PC-3 (cell line): ENCODE results near the gene KLHDC8A. TPM values are rescaled to one million over a fixed set of nuclear protein-coding genes. Genes with fewer than 3 reads are reported as not detected.

Experiments
- ATAC-seq: fragments of 200-7000 bp; cut with Tn5 transposase; 2 replicates; pipeline ENCODE4 v1.9.1; 2020; ENCODE audit warnings: mild to moderate bottlenecking, moderate library complexity
- BruUV-seq: library from RNA; stranded (reverse); fragments of 400-500 nt; replicated peaks from 2 replicates; lab custom pipeline; 2021; lab: Mats Ljungman, UMichigan
- CTCF ChIA-PET: fragments of 300-600 bp; sonication (Branson Sonifier 250); formaldehyde crosslinking; loops from one replicate; lab custom pipeline; 2022; ENCODE audit warnings: antibody characterized with exemption; lab: Charles Lee
- POLR2A ChIA-PET: fragments of 300-600 bp; sonication (Branson Sonifier 250); formaldehyde crosslinking; loops from one replicate; lab custom pipeline; 2022; ENCODE audit warnings: antibody characterized with exemption; ENCODE audit not compliant: unreplicated experiment; lab: Charles Lee
- DNase-seq: peaks from one replicate; pipeline ENCODE4 v3.0.0-alpha.2; 2015
- H2AFZ ChIP-seq: fragments of 300-600 bp; sonication (generic); 2 replicates; pipeline ENCODE4 v1.6.0; 2016; ENCODE audit warnings: antibody characterized with exemption, low read length
- H3F3A ChIP-seq: fragments of 300-600 bp; sonication (generic); one replicate; pipeline ENCODE4 v1.6.0; 2017; ENCODE audit warnings: antibody characterized with exemption, low read length, control low read depth, mild to moderate bottlenecking; ENCODE audit not compliant: unreplicated experiment
- H3K27ac ChIP-seq: fragments of 300-600 bp; sonication (generic); 2 replicates; pipeline ENCODE4 v1.5.1; 2016; ENCODE audit warnings: mild to moderate bottlenecking, low read length
- H3K27me3 ChIP-seq: fragments of 300-600 bp; sonication (generic); 2 replicates; pipeline ENCODE4 v1.6.1; 2016; ENCODE audit warnings: low read length, mixed read lengths
- H3K36me3 ChIP-seq: fragments of 300-600 bp; sonication (generic); 2 replicates; pipeline ENCODE4 v1.6.1; 2016; ENCODE audit warnings: low read depth, mixed run types, low read length, mixed read lengths
- H3K4me1 ChIP-seq: fragments of 300-600 bp; sonication (generic); 2 replicates; pipeline ENCODE4 v1.5.1; 2016; ENCODE audit warnings: low read length; ENCODE audit not compliant: insufficient read depth
- H3K4me2 ChIP-seq: fragments of 300-600 bp; sonication (generic); 2 replicates; pipeline ENCODE4 v1.6.0; 2016; ENCODE audit warnings: low read length
- H3K4me3 ChIP-seq: fragments of 300-600 bp; sonication (generic); 2 replicates; pipeline ENCODE4 v1.5.1; 2016; ENCODE audit warnings: mild to moderate bottlenecking, low read length, mixed read lengths
- H3K79me2 ChIP-seq: fragments of 300-600 bp; sonication (generic); 2 replicates; pipeline ENCODE4 v1.6.1; 2017; ENCODE audit warnings: low read length, mixed read lengths
- H3K9ac ChIP-seq: fragments of 300-600 bp; sonication (generic); 2 replicates; pipeline ENCODE4 v1.6.0; 2016; ENCODE audit warnings: mild to moderate bottlenecking, low read length
- H3K9me2 ChIP-seq: fragments of 300-600 bp; sonication (generic); replicated peaks from 2 replicates; pipeline ENCODE4 v1.6.1; 2016; ENCODE audit warnings: mixed run types, low read length, mixed read lengths
- H3K9me3 ChIP-seq: fragments of 300-600 bp; sonication (generic); 2 replicates; pipeline ENCODE4 v1.6.1; 2016; ENCODE audit warnings: low read length, mixed read lengths
- H4K20me1 ChIP-seq: fragments of 300-600 bp; sonication (generic); 2 replicates; pipeline ENCODE4 v1.6.1; 2016; ENCODE audit warnings: low read length, mixed read lengths
- CTCF ChIP-seq: fragments of 300-600 bp; sonication (generic); conservative IDR thresholded peaks from 2 replicates; pipeline ENCODE4 v1.5.1; 2017; ENCODE audit warnings: antibody characterized with exemption, low read depth, mild to moderate bottlenecking, low read length
- EZH2 ChIP-seq: fragments of 300-600 bp; sonication (generic); IDR thresholded peaks from one replicate; pipeline ENCODE4 v1.6.1; 2017; ENCODE audit warnings: antibody characterized with exemption, mild to moderate bottlenecking, low read length; ENCODE audit not compliant: unreplicated experiment
- EZH2phosphoT487 ChIP-seq: fragments of 300-600 bp; sonication (generic); IDR thresholded peaks from 2 replicates; pipeline ENCODE4 v1.6.1; 2018; ENCODE audit warnings: mild to moderate bottlenecking, antibody characterized with exemption, low read length, borderline replicate concordance
- intact Hi-C: fragments of 100-400 bp; cut with micrococcal nuclease; formaldehyde crosslinking; loops from 2 replicates; pipeline ENCODE4 v1.9.0; 2023
- total RNA-seq: library from RNA; depleted of rRNA; stranded (reverse); fragments of >200 nt; gene quantifications from 2 replicates; pipeline ENCODE4 v1.2.3, GENCODE V29; 2014

Gene KLHDC8A
- total RNA-seq, 1 experiment from 2014 or later: not detected

- TF ChIP-seq EZH2phosphoT487 (no peak), EZH2 (no peak)
- Histone ChIP-seq H4K20me1 (no peaks in the 10 kb centered on the region), H3K9me3 (no peaks in the 10 kb centered on the region), H3K9ac (no peak overlapping the region), H3K4me1 (peaks cover 40% of the 10 kb centered on the region), H3K27me3 (peaks cover 4% of the 10 kb centered on the region; the same call in 1 of the 2 replicates), H2AFZ (no peak overlapping the region), H3K9me2 (no peaks in the 10 kb centered on the region), H3K36me3 (no peaks in the 10 kb centered on the region), H3K4me2 (peak overlapping the region; percentile 66), H3K4me3 (no peak overlapping the region), H3K79me2 (no peaks in the 10 kb centered on the region), H3K27ac (peak overlapping the region; percentile 32), H3F3A (peaks cover 5% of the 10 kb centered on the region)
- CTCF ChIA-PET: interaction anchor here (0.6 kb wide), 1 partner anchor 273 kb away, joined by 4 read pairs; no protein-coding TSS in a partner anchor
- no TSS peak for BruUV-seq
- POLR2A ChIA-PET: interaction anchor here (0.6 kb wide), 1 partner anchor 14 kb away, joined by 4 read pairs; no protein-coding TSS in a partner anchor
- intact Hi-C loops: no loop called here
- DNase-seq (peak; percentile 93), ATAC-seq (peak; percentile 57)
Measured at GRCh38 chr1:205376739-205377138, 20.0 kb upstream of the KLHDC8A start.

GRCh38 chr1:205375835-205376545 is 19.3 kb upstream of the KLHDC8A start:
- H3K27me3 ChIP-seq: peaks cover 4% of the 10 kb centered on the region; the same call in 1 of the 2 replicates
- intact Hi-C loops: no loop called here
- no peaks in the 10 kb centered on the region for H4K20me1 ChIP-seq
- H2AFZ ChIP-seq: 0 out of 2 replicates have a peak overlapping the region, but pooled peaks have one; percentile 28
- BruUV-seq: no TSS peak
- H3K4me2 ChIP-seq: peak overlapping the region; percentile 66
- no peak overlapping the region for H3K9ac ChIP-seq
- ChIA-PET POLR2A (interaction anchor here (0.6 kb wide), 1 partner anchor 15 kb away, joined by 4 read pairs; no protein-coding TSS in a partner anchor), CTCF (interaction anchor here (0.6 kb wide), 1 partner anchor 272 kb away, joined by 4 read pairs; no protein-coding TSS in a partner anchor)
- peaks cover 5% of the 10 kb centered on the region for H3F3A ChIP-seq
- DNase-seq: peak; percentile 87
- no peaks in the 10 kb centered on the region for H3K9me2 ChIP-seq
- H3K4me3 ChIP-seq: no peak overlapping the region
- no peaks in the 10 kb centered on the region for H3K9me3 ChIP-seq
- H3K4me1 ChIP-seq: peaks cover 40% of the 10 kb centered on the region
- H3K27ac ChIP-seq: peak overlapping the region; percentile 32
- H3K36me3 ChIP-seq: no peaks in the 10 kb centered on the region
- H3K79me2 ChIP-seq: no peaks in the 10 kb centered on the region
- TF ChIP-seq EZH2 (no peak), EZH2phosphoT487 (no peak), CTCF (no peak; the same call in 1 of the 2 replicates)
- peak; percentile 54 for ATAC-seq

GRCh38 chr1:205374210-205375078 is 17.7 kb upstream of the KLHDC8A start:
- no peaks in the 10 kb centered on the region for H3K9me3 ChIP-seq
- H3K27me3 ChIP-seq: peaks cover 4% of the 10 kb centered on the region; the same call in 1 of the 2 replicates
- peak overlapping the region; percentile 53 for H2AFZ ChIP-seq
- H3K4me3 ChIP-seq: peak overlapping the region; percentile 54
- H4K20me1 ChIP-seq: no peaks in the 10 kb centered on the region
- peak overlapping the region; percentile 16; the same call in 1 of the 2 replicates for H3K9ac ChIP-seq
- peak overlapping the region; percentile 85 for H3K27ac ChIP-seq
- POLR2A ChIA-PET: no interaction called here
- no peaks in the 10 kb centered on the region for H3K36me3 ChIP-seq
- DNase-seq: peak; percentile 91
- TF ChIP-seq EZH2: no peak
- no peak for TF ChIP-seq EZH2phosphoT487
- no peaks in the 10 kb centered on the region for H3K79me2 ChIP-seq
- no peaks in the 10 kb centered on the region for H3K9me2 ChIP-seq
- intact Hi-C loops: loop anchor here (1.0 kb wide), 1 partner anchor 20 kb away; no protein-coding TSS in a partner anchor
- H3K4me2 ChIP-seq: peak overlapping the region; percentile 81
- H3F3A ChIP-seq: peaks cover 5% of the 10 kb centered on the region
- no TSS peak for BruUV-seq
- ATAC-seq: peak; percentile 90
- H3K4me1 ChIP-seq: peaks cover 40% of the 10 kb centered on the region
- CTCF ChIA-PET: interaction anchor here (1.6 kb wide), 1 partner anchor 111 kb away, joined by 7 read pairs; no protein-coding TSS in a partner anchor
